Measurements from ENCODE around the gene EPHA2. TPM values are rescaled to one million over a fixed set of nuclear protein-coding genes. Genes with fewer than 3 reads are reported as not detected.
A peak's percentile ranks its signal among the peaks of the same experiment; 100 is the strongest.

EPHA2 gene
- total RNA-seq, 1 donor from 2014 or later = 25.0 TPM

DNA sequence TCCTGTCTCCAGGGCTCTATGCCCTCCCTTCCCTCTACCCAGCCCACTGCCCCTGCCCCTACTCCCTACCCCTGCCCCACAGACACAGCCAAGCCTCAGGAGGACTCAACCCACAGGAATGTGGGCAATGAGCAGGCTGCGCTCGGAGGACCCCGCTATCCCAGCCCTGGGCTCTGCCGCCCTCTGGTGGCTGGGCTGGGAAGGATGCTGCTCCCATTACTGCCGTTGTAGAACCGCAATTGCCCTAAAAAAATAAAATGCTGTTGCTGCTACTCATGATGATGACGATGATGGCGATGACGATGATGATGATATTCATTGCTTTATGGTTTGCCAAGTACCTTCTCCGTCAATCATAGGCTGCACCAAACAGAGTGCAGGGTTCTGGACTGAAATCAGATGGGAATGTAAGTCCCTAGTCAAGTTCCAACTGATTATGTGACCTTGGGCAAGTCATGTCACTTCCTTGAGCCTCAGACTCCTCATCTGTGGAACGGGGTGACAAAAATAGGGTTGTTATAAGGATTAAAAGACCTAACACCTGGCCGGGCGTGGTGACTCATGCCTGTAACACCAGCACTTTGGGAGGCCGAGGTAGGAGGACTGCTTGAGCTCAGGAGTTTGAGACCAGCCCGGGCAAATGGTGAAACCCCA, 32.0 kb upstream of the EPHA2 start:
- TF ChIP-seq, protein P1, sequence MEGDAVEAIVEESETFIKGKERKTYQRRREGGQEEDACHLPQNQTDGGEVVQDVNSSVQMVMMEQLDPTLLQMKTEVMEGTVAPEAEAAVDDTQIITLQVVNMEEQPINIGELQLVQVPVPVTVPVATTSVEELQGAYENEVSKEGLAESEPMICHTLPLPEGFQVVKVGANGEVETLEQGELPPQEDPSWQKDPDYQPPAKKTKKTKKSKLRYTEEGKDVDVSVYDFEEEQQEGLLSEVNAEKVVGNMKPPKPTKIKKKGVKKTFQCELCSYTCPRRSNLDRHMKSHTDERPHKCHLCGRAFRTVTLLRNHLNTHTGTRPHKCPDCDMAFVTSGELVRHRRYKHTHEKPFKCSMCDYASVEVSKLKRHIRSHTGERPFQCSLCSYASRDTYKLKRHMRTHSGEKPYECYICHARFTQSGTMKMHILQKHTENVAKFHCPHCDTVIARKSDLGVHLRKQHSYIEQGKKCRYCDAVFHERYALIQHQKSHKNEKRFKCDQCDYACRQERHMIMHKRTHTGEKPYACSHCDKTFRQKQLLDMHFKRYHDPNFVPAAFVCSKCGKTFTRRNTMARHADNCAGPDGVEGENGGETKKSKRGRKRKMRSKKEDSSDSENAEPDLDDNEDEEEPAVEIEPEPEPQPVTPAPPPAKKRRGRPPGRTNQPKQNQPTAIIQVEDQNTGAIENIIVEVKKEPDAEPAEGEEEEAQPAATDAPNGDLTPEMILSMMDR (conservative IDR thresholded peaks at IDR 0.05) = peak; percentile 99
- Mint-ChIP-seq H3K9me3 (no peaks in the 10 kb centered on the region), H3K27me3 (ENCODE audit: low read depth) (peaks cover 11% of the 10 kb centered on the region), H3K27ac (ENCODE audit: unreplicated experiment) (no peak overlapping the region), H3K4me1 (peaks cover 14% of the 10 kb centered on the region), H3K4me3 (no peak overlapping the region), H3K36me3 (ENCODE audit: low read depth) (no peaks in the 10 kb centered on the region)
- peak; percentile 76 for DNase-seq (ENCODE audit: low read depth, low spot score)

DNA sequence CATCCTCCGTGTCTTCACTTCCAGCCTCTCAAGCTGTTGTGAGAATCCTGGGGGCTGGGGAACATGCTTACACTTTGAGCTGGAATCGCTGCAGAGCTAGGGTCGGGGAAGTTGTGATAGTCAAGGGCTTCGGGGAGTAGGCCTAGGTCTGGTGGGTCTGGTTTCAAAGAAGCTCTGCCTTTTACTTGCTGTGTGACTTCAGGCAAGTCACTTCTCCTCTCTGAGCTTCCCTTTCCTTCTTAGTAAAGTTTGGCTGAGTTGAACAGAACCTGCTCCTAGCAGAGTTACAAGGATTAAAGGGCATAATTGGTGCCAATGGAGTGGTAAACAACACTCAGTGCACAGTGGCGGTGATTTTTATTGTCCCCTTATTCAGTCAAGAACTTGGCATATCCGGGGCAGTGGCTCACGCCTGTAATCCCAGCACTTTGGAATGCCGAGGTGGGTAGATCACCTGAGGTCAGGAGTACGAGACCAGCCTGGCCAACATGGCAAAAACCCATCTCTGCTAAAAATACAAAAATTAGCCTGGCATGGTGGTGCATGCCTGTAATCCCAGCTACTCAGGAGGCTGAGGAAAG, 30.9 kb upstream of the EPHA2 start:
- H3K36me3 Mint-ChIP-seq (ENCODE audit: low read depth) = no peaks in the 10 kb centered on the region
- no peak overlapping the region for H3K4me3 Mint-ChIP-seq
- peaks cover 20% of the 10 kb centered on the region for H3K4me1 Mint-ChIP-seq
- peaks cover 11% of the 10 kb centered on the region for H3K27me3 Mint-ChIP-seq (ENCODE audit: low read depth)
- no peaks in the 10 kb centered on the region for H3K9me3 Mint-ChIP-seq
- no peak overlapping the region for H3K27ac Mint-ChIP-seq (ENCODE audit: unreplicated experiment)
- TF ChIP-seq, protein P1 (conservative IDR thresholded peaks at IDR 0.05) = no peak
- DNase-seq (ENCODE audit: low read depth, low spot score) = no peak

DNA sequence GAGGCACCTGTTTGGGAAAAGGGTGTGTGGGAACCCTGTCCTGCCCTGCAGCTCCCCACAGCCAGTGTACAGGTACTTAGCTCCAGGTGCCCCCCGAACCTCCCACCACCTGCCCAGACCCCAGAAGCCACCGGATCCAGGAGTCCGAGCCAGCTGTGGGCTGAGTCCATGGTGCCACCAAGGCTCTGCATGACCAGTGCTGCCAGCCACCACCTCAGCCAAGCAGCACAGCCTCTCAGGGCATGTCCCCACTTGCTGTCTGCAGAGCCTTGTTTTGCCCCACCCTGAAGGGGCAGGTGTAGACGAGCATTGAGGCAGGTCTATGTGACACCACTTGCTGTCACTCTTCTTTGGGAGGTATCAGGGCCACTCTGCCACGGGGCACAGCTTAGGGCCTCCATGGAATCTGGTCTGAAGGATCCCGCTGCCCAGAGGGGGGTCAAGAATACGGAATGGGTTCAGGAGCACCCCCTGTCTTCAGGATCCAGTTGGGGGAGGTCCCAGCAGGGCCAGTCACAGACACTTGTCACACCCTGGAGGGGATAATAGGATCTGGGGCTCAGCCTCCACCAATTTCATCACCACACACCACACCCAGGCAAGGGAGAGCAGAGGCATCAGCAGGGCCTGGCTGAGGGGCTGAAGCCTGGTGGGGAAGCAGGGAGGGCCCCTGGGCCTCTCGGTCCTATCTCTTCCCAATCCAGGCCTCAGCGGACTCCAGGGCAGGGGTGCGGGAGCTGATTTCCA, 28.9 kb upstream of the EPHA2 start:
- no peak overlapping the region for H3K27ac Mint-ChIP-seq (ENCODE audit: unreplicated experiment)
- peaks cover 5% of the 10 kb centered on the region for H3K27me3 Mint-ChIP-seq (ENCODE audit: low read depth)
- no peak overlapping the region for H3K4me3 Mint-ChIP-seq
- DNase-seq (ENCODE audit: low read depth, low spot score) = no peak
- no peaks in the 10 kb centered on the region for H3K9me3 Mint-ChIP-seq
- H3K36me3 Mint-ChIP-seq (ENCODE audit: low read depth) = no peaks in the 10 kb centered on the region
- TF ChIP-seq, protein P1 (conservative IDR thresholded peaks at IDR 0.05) = no peak
- H3K4me1 Mint-ChIP-seq = peaks cover 21% of the 10 kb centered on the region

DNA sequence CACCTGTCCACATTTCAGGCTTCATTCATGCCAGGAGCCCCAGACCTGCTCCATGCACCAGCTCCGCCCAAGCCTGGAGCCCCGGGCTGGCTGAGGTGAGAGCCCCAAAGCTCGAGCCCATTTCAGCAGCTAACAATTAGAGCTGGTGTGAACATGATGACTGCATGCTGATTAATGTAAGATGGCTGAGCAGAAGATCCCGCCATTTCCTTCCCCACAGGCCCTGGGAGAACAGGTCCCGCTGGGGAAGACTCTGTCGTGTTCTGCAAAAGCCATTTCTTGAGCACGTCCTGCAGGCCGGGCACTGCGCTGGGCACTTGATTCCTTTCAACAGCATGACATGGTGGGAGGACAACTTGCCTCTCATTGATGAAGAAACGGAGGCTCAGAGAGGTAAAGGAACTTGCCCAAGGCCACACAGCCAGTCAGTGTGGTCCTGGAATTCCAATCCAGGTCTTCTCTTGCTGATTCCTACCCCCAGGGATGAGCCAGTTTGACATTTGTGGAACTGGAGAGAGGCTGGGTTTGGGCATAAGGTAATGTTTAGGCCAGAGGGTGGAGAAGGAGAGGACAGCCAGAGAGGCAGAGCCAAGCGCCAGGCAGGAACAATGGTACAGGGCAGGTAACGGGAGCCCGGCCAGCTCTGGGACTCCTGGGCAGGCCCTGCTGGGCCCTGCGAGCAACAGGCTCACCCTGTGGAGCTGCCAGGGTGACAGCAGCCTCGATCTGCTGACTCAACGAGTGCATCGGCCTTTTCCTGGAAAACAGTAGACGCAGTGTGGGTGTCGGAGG, 28.1 kb upstream of the EPHA2 start:
- Mint-ChIP-seq H3K27me3 (ENCODE audit: low read depth) (peaks cover 3% of the 10 kb centered on the region), H3K4me3 (no peak overlapping the region), H3K9me3 (no peaks in the 10 kb centered on the region), H3K36me3 (ENCODE audit: low read depth) (no peaks in the 10 kb centered on the region), H3K4me1 (peaks cover 21% of the 10 kb centered on the region), H3K27ac (ENCODE audit: unreplicated experiment) (no peak overlapping the region)
- TF ChIP-seq, protein P1 (conservative IDR thresholded peaks at IDR 0.05) = no peak
- no peak for DNase-seq (ENCODE audit: low read depth, low spot score)

DNA sequence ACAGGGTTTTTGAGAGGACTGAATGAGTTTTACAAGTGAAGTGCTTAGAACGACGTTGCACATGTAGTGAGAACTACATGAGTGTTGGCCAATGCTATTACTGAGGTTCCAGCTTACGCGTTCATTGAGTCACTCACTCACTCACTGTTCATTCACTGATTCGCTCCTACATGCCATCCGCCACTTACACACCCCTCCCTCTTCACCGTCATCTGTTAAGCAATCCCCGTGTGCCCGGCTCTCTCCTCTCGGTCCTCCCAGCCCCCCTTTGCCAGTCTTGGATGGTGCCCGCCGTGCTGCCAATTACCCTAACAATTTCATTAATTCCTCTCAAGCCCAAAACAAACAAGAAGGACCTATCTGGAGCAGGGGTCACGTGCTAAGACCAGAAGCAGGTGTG, 27.3 kb upstream of the EPHA2 start:
- no peaks in the 10 kb centered on the region for H3K27me3 Mint-ChIP-seq (ENCODE audit: low read depth)
- H3K4me3 Mint-ChIP-seq = no peak overlapping the region
- H3K9me3 Mint-ChIP-seq = no peaks in the 10 kb centered on the region
- peaks cover 24% of the 10 kb centered on the region for H3K4me1 Mint-ChIP-seq
- no peak overlapping the region for H3K27ac Mint-ChIP-seq (ENCODE audit: unreplicated experiment)
- no peak for DNase-seq (ENCODE audit: low read depth, low spot score)
- TF ChIP-seq, protein P1 (conservative IDR thresholded peaks at IDR 0.05) = no peak
- H3K36me3 Mint-ChIP-seq (ENCODE audit: low read depth) = no peaks in the 10 kb centered on the region
